ENCODE results near the gene KPNB1.

DNA sequence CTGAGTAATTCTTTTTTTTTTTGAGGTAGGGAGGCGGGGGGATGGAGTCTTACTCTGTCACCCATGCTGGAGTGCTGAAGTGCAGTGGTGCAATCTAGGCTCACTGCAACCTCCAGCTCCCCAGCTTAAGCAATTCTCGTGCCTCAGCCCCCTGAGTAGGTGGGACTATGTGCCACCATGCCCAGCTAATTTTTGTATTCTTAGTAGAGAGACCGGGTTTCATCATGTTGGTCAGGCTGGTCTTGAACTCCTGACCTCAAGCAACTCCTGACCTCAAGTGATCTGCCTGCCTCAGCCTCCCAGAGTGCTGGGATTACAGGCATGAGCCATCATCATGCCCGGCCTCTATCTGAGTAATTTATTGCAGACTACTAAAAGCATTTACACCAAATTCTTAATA lies 19.4 kb downstream of the KPNB1 start:
- TF ChIP-seq BHLHE40 (IDR thresholded peaks at IDR 0.05; ENCODE audit: borderline replicate concordance) = no peak
- TF ChIP-seq TARDBP (IDR thresholded peaks at IDR 0.05) = no peak
- TF ChIP-seq FOXA1 (IDR thresholded peaks at IDR 0.05) = no peak
- TF ChIP-seq LEF1 (IDR thresholded peaks at IDR 0.05; ENCODE audit: borderline replicate concordance) = no peak
- TF ChIP-seq ZNF384 (IDR thresholded peaks at IDR 0.05) = no peak
- TF ChIP-seq FOXM1 (IDR thresholded peaks at IDR 0.05; ENCODE audit: borderline replicate concordance) = no peak
- no peak for TF ChIP-seq SP1 (IDR thresholded peaks at IDR 0.05)
- TF ChIP-seq, protein P1, sequence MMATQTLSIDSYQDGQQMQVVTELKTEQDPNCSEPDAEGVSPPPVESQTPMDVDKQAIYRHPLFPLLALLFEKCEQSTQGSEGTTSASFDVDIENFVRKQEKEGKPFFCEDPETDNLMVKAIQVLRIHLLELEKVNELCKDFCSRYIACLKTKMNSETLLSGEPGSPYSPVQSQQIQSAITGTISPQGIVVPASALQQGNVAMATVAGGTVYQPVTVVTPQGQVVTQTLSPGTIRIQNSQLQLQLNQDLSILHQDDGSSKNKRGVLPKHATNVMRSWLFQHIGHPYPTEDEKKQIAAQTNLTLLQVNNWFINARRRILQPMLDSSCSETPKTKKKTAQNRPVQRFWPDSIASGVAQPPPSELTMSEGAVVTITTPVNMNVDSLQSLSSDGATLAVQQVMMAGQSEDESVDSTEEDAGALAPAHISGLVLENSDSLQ (IDR thresholded peaks at IDR 0.05) = no peak
- no peak for TF ChIP-seq L3MBTL2 (conservative IDR thresholded peaks at IDR 0.05)
- no peak for TF ChIP-seq FOXK2 (IDR thresholded peaks at IDR 0.05)
